Esophagus squamous epithelium (tissue), 4 donors: ENCODE data around the gene PXT1.

ENCODE experiments used
- POLR2A ChIP-seq, 4 donors: fragments of 450-650 bp; IDR thresholded peaks; one replicate each; pipeline ENCODE4 v1.6.1; 2017; ENCODE audit warnings: antibody characterized with exemption in 4 of 4, mild to moderate bottlenecking in 4 of 4, moderate library complexity in 3 of 4
- TF ChIP-seq, protein P1 (sequence below), 6 experiments: fragments of 450-650 bp in 4 of 6; fragments of 200-600 bp in 2 of 6; sonication (generic) in 2 of 6; IDR thresholded peaks; one replicate each; pipeline ENCODE4 v1.5.1; 2016 to 2019; ENCODE audit warnings: antibody characterized with exemption in 6 of 6, mild to moderate bottlenecking in 4 of 6, moderate library complexity in 4 of 6

DNA sequence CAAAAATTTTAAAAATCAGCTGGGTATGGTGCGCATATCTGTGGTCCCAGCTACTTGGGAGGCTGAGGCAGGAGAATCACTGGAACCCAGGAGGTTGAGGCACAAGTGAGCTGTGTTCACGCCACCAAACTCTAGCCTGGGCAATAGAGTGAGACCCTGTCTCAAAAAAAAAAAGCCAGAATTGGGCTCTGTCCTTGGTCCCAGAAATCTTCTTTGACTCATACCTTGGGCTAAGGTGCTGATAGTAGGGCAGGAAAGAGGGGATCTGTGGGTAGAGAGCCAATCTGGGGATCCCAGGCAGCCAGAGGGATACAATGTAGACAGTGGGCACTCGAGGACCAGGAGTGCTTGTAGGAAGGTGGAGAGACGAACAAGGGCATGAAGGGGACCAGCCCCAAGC, 68.5 kb downstream of the PXT1 start:
- TF ChIP-seq, protein P1, sequence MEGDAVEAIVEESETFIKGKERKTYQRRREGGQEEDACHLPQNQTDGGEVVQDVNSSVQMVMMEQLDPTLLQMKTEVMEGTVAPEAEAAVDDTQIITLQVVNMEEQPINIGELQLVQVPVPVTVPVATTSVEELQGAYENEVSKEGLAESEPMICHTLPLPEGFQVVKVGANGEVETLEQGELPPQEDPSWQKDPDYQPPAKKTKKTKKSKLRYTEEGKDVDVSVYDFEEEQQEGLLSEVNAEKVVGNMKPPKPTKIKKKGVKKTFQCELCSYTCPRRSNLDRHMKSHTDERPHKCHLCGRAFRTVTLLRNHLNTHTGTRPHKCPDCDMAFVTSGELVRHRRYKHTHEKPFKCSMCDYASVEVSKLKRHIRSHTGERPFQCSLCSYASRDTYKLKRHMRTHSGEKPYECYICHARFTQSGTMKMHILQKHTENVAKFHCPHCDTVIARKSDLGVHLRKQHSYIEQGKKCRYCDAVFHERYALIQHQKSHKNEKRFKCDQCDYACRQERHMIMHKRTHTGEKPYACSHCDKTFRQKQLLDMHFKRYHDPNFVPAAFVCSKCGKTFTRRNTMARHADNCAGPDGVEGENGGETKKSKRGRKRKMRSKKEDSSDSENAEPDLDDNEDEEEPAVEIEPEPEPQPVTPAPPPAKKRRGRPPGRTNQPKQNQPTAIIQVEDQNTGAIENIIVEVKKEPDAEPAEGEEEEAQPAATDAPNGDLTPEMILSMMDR (IDR thresholded peaks at IDR 0.05) = no peak
- no peak for TF ChIP-seq POLR2A (IDR thresholded peaks at IDR 0.05)
